T-cell (primary cell): ENCODE results near the gene CBR3. TPM values are rescaled to one million over a fixed set of nuclear protein-coding genes. Genes with fewer than 3 reads are reported as not detected.

Source experiments
- ATAC-seq, 4 experiments: fragments of 200-7000 bp in 3 of 4; fragments of 150-1000 bp in 1 of 4; cut with Tn5 transposase; replicated peaks in 1 of 4; 1 replicate in 3 of 4; 2 replicates in 1 of 4; pipeline ENCODE4 v1.10.0; 2021; ENCODE audit warnings: moderate library complexity in 3 of 4, mild to moderate bottlenecking in 2 of 4, moderate number of reproducible peaks in 1 of 4
- CTCF ChIA-PET, 2 donors: fragments of 300-600 bp; sonication (Branson Sonifier 250); formaldehyde crosslinking; loops; one replicate each; lab custom pipeline; 2022; ENCODE audit warnings: antibody characterized with exemption in 2 of 2; lab: Charles Lee
- POLR2A ChIA-PET, 2 donors: fragments of 300-600 bp; sonication (Branson Sonifier 250); formaldehyde crosslinking; loops; one replicate each; lab custom pipeline; 2022; ENCODE audit warnings: antibody characterized with exemption in 2 of 2; lab: Charles Lee
- DNase-seq, 35 experiments: peaks; one replicate each; pipeline versions ENCODE4 v3.0.0 to v3.0.0-alpha.2; 2013 to 2023
- H3K27ac ChIP-seq: one replicate; pipeline ENCODE4 v1.5.1; 2013; ENCODE audit warnings: low read length
- H3K27me3 ChIP-seq, 2 experiments: replicated peaks in 1 of 2; 1 replicate in 1 of 2; 2 replicates in 1 of 2; pipeline versions ENCODE4 v1.6.1 to v1.7.0; 2013; ENCODE audit warnings: low read length in 1 of 2, mixed read lengths in 1 of 2; ENCODE audit not compliant: control insufficient read depth in 2 of 2, insufficient read depth in 2 of 2; ENCODE audit errors: extremely low read depth in 1 of 2
- H3K36me3 ChIP-seq, 2 donors: 1 replicate in 1 of 2; 2 replicates in 1 of 2; pipeline versions ENCODE4 v1.6.1 to v1.7.0; 2013; ENCODE audit warnings: low read length in 1 of 2; ENCODE audit not compliant: control insufficient read depth in 2 of 2, insufficient read depth in 1 of 2; ENCODE audit errors: extremely low read depth in 1 of 2
- H3K4me1 ChIP-seq, 2 experiments: 1 replicate in 1 of 2; 2 replicates in 1 of 2; pipeline versions ENCODE4 v1.6.1 to v1.7.0; 2013; ENCODE audit warnings: low read length in 2 of 2, mixed read lengths in 1 of 2; ENCODE audit not compliant: insufficient read depth in 2 of 2, control insufficient read depth in 1 of 2; ENCODE audit errors: extremely low read depth in 1 of 2
- H3K4me3 ChIP-seq, 2 donors: 1 replicate in 1 of 2; 2 replicates in 1 of 2; pipeline versions ENCODE4 v1.5.1 to v1.7.0; 2013; ENCODE audit warnings: mild to moderate bottlenecking in 2 of 2, low read length in 1 of 2, moderate library complexity in 1 of 2; ENCODE audit not compliant: control insufficient read depth in 1 of 2; ENCODE audit errors: extremely low read depth in 1 of 2
- H3K9me3 ChIP-seq: 2 replicates; pipeline ENCODE4 v1.7.0; 2013
- H3K27ac Mint-ChIP-seq, 2 donors: one replicate each; pipeline ENCODE4 v1.8.0; 2020 to 2021; ENCODE audit warnings: mild to moderate bottlenecking in 2 of 2, mixed read lengths in 2 of 2
- H3K27me3 Mint-ChIP-seq, 2 donors: one replicate each; pipeline ENCODE4 v1.8.0; 2021 to 2022; ENCODE audit warnings: mixed read lengths in 2 of 2
- H3K36me3 Mint-ChIP-seq: one replicate; pipeline ENCODE4 v1.8.0; 2021; ENCODE audit warnings: mixed read lengths
- H3K4me1 Mint-ChIP-seq, 3 donors: one replicate each; pipeline ENCODE4 v1.8.0; 2020 to 2022; ENCODE audit warnings: mixed read lengths in 3 of 3, mild to moderate bottlenecking in 1 of 3
- H3K4me3 Mint-ChIP-seq, 3 donors: one replicate each; pipeline ENCODE4 v1.8.0; 2020 to 2022; ENCODE audit warnings: mild to moderate bottlenecking in 3 of 3, mixed read lengths in 3 of 3, moderate library complexity in 3 of 3
- H3K9me3 Mint-ChIP-seq, 3 donors: one replicate each; pipeline ENCODE4 v1.8.0; 2020 to 2022; ENCODE audit warnings: mixed read lengths in 3 of 3
- WGBS: methylation state at CpG from one replicate; pipeline ENCODE4 v1.1.5; 2013; ENCODE audit warnings: missing lambda C conversion rate; ENCODE audit not compliant: insufficient coverage; 5-methylcytosine and 5-hydroxymethylcytosine counted together
- total RNA-seq, 35 experiments: library from RNA in 6 of 35; stranded (reverse) in 6 of 35; fragments of 120-200 nt in 1 of 35; gene quantifications; one replicate each; pipeline versions ENCODE4 v1.2.1 to v1.2.4 and lab custom pipeline; 2013 to 2026

The CBR3 gene
- total RNA-seq, 5 donors from 2014 or later (not counting 1 experiment from before 2014, with no cell fraction given) = 0.85 to 16.1 (median 8.1) TPM

GRCh38 chr21:36193200-36193599 lies 58.3 kb downstream of the CBR3 start:
- ATAC-seq (no peak), DNase-seq (no peak)
- ChIA-PET CTCF (interaction anchor here in 1 of 2 donors (0.6 kb wide), 1 partner anchor 40 kb away, joined by 3 read pairs; no protein-coding TSS in a partner anchor), POLR2A (no interaction called here)
- Histone ChIP-seq H3K4me1 (peaks cover 2 to 6% of the 10 kb centered on the region in 2 experiments), H3K27me3 (no peaks in the 10 kb centered on the region), H3K4me3 (no peak overlapping the region), H3K27ac (no peak overlapping the region), H3K9me3 (no peaks in the 10 kb centered on the region), H3K36me3 (no peaks in the 10 kb centered on the region)
- WGBS = 95% methylated on average over 5 of the region's 7 CpGs
- Mint-ChIP-seq H3K4me3 (no peak overlapping the region), H3K4me1 (peaks cover 9% of the 10 kb centered on the region in 3 donors), H3K27ac (no peak overlapping the region), H3K27me3 (no peaks in the 10 kb centered on the region), H3K36me3 (peaks cover 14% of the 10 kb centered on the region), H3K9me3 (no peaks in the 10 kb centered on the region)

GRCh38 chr21:36194024-36194423 lies 59.1 kb downstream of the CBR3 start:
- ATAC-seq (no peak), DNase-seq (no peak)
- ChIA-PET CTCF (interaction anchor here (0.6 to 0.7 kb wide), 2 partner anchors 34 to 40 kb away, joined by 3 read pairs; no protein-coding TSS in a partner anchor), POLR2A (no interaction called here)
- Mint-ChIP-seq H3K36me3 (peaks cover 17% of the 10 kb centered on the region), H3K4me3 (no peak overlapping the region), H3K27ac (no peak overlapping the region), H3K27me3 (no peaks in the 10 kb centered on the region), H3K9me3 (no peaks in the 10 kb centered on the region), H3K4me1 (peaks cover under 1 to 3% (median 1%) of the 10 kb centered on the region in 3 donors)
- Histone ChIP-seq H3K4me1 (peaks cover 1 to 2% of the 10 kb centered on the region in 2 experiments), H3K9me3 (no peaks in the 10 kb centered on the region), H3K4me3 (no peak overlapping the region), H3K36me3 (peaks cover 0 to 4% of the 10 kb centered on the region in 2 donors), H3K27ac (no peak overlapping the region), H3K27me3 (no peaks in the 10 kb centered on the region)
- WGBS = 75% methylated on average over 2 of the region's 3 CpGs

- CTCF ChIA-PET = interaction anchor here in 1 of 2 donors (0.6 kb wide), 1 partner anchor 56 kb away, joined by 6 read pairs; no protein-coding TSS in a partner anchor
- H3K9me3 Mint-ChIP-seq = no peaks in the 10 kb centered on the region
- peaks cover 28% of the 10 kb centered on the region for H3K36me3 Mint-ChIP-seq
- WGBS = no CpG with 5 or more reads among the region's 1 CpG
- DNase-seq = no peak
- H3K9me3 ChIP-seq = no peaks in the 10 kb centered on the region
- H3K27ac ChIP-seq = no peak overlapping the region
- POLR2A ChIA-PET = no interaction called here
- no peak for ATAC-seq
- H3K4me3 Mint-ChIP-seq = no peak overlapping the region
- no peak overlapping the region for H3K27ac Mint-ChIP-seq
- H3K4me1 ChIP-seq = no peaks in the 10 kb centered on the region
- no peaks in the 10 kb centered on the region for H3K27me3 ChIP-seq
- H3K4me3 ChIP-seq = no peak overlapping the region
- peaks cover 0 to 3% (median 0%) of the 10 kb centered on the region in 3 donors for H3K4me1 Mint-ChIP-seq
- peaks cover 0 to 14% of the 10 kb centered on the region in 2 donors for H3K36me3 ChIP-seq
- no peaks in the 10 kb centered on the region for H3K27me3 Mint-ChIP-seq
Observed at GRCh38 chr21:36195613-36196012, 60.7 kb downstream of the CBR3 start.

Other genes with a start within 250 kb of the CBR3 start
- 10 to 100 TPM; 16.5 to 36.4 (median 30.3) TPM for gene SETD4, start 74.6 kb upstream of the CBR3 start, total RNA-seq
- gene CBR1, start 65.1 kb upstream of the CBR3 start, total RNA-seq = 10 to 100 TPM in 4 of 5 donors, 1 to 10 TPM in 1; 5.1 to 40.3 (median 21.1) TPM
- 10 to 100 TPM; 18.4 to 26.3 (median 23.1) TPM for gene DOP1B, start 21.7 kb downstream of the CBR3 start, total RNA-seq
- gene MORC3, start 185.1 kb downstream of the CBR3 start, total RNA-seq = 10 to 100 TPM; 53.1 to 74.8 (median 71.6) TPM